A549 (cell line): ENCODE measurements around the gene PCDH1. TPM values are rescaled to one million over a fixed set of nuclear protein-coding genes. Genes with fewer than 3 reads are reported as not detected.

Experiments
- ATAC-seq, 2 experiments: fragments of 200-7000 bp in 1 of 2; fragments of >200 bp in 1 of 2; cut with Nextera tagmentation in 1 of 2; cut with Tn5 transposase in 1 of 2; 3 replicates each; pipeline versions ENCODE4 v1.8.0 to v1.9.1; 2018 to 2020; ENCODE audit warnings: mild to moderate bottlenecking in 1 of 2, moderate library complexity in 1 of 2
- CTCF ChIA-PET: fragments of 300-600 bp; sonication (Branson Sonifier 250); formaldehyde crosslinking; extraction: SDS; loops from one replicate; lab custom pipeline; 2021; ENCODE audit warnings: antibody characterized with exemption, inconsistent platforms; lab: Yijun Ruan, JAX
- POLR2A ChIA-PET: fragments of 350-600 bp; formaldehyde crosslinking; extraction: SDS; loops from one replicate; lab custom pipeline; 2021; ENCODE audit warnings: antibody characterized with exemption, inconsistent platforms; lab: Yijun Ruan, JAX
- DNase-seq, 2 experiments: peaks; one replicate each; pipeline versions ENCODE4 v3.0.0 to v3.0.0-alpha.2; 2011 to 2016; ENCODE audit warnings: low read depth in 1 of 2, low spot score in 1 of 2
- FAIRE-seq: peaks from 2 replicates; lab custom pipeline; 2011; peaks lifted over from hg19 to GRCh38; lab: Jason Lieb, UNC
- H3K27ac ChIP-seq, 2 experiments: fragments of >200 bp; sonication (Bioruptor Twin); formaldehyde crosslinking; 3 replicates each; pipeline ENCODE4 v1.5.1; 2016 to 2017
- H3K4me1 ChIP-seq: fragments of >200 bp; sonication (Bioruptor Twin); formaldehyde crosslinking; 3 replicates; pipeline ENCODE4 v1.6.1; 2016
- H3K4me2 ChIP-seq: fragments of >200 bp; sonication (Bioruptor Twin); formaldehyde crosslinking; 3 replicates; pipeline ENCODE4 v1.6.1; 2016
- H3K4me3 ChIP-seq: fragments of >200 bp; sonication (Bioruptor Twin); formaldehyde crosslinking; 3 replicates; pipeline ENCODE4 v1.5.1; 2016
- H3K9me3 ChIP-seq: fragments of >200 bp; sonication (Bioruptor Twin); formaldehyde crosslinking; 3 replicates; pipeline ENCODE4 v1.6.1; 2016
- BCL3 ChIP-seq: fragments of >200 bp; sonication (Bioruptor Twin); formaldehyde crosslinking; IDR thresholded peaks from 3 replicates; pipeline ENCODE4 v1.6.1; 2016
- BHLHE40 ChIP-seq: IDR thresholded peaks from 2 replicates; pipeline ENCODE4 v1.6.1; 2012; ENCODE audit warnings: low read depth, low read length, inconsistent platforms
- CBX2 ChIP-seq: fragments of 200-600 bp; sonication (generic); IDR thresholded peaks from 2 replicates; pipeline ENCODE4 v1.6.1; 2016; ENCODE audit warnings: low read depth, mild to moderate bottlenecking, borderline replicate concordance
- CHD2 ChIP-seq: fragments of 150-350 bp; IDR thresholded peaks from 2 replicates; pipeline ENCODE4 v1.6.1; 2014; ENCODE audit warnings: low read length; ENCODE audit not compliant: partially characterized antibody
- CTCF ChIP-seq: fragments of >200 bp; sonication (Bioruptor Twin); formaldehyde crosslinking; IDR thresholded peaks from 3 replicates; pipeline ENCODE4 v1.5.1; 2016
- E2F6 ChIP-seq: IDR thresholded peaks from 2 replicates; pipeline ENCODE4 v1.6.1; 2012; ENCODE audit warnings: low read depth, borderline replicate concordance
- FOSL2 ChIP-seq, 2 experiments: fragments of 450-650 bp in 1 of 2; fragments of >200 bp in 1 of 2; sonication (Bioruptor Twin) in 1 of 2; formaldehyde crosslinking; IDR thresholded peaks; 2 replicates each; pipeline versions ENCODE4 v1.5.0 to v1.6.1; 2016 to 2020; ENCODE audit warnings: mild to moderate bottlenecking in 1 of 2, moderate library complexity in 1 of 2
- HDAC2 ChIP-seq: fragments of 200-600 bp; sonication (generic); IDR thresholded peaks from 2 replicates; pipeline ENCODE4 v1.6.1; 2016
- HES2 ChIP-seq: fragments of >200 bp; sonication (Bioruptor Twin); formaldehyde crosslinking; IDR thresholded peaks from 2 replicates; pipeline ENCODE4 v1.6.1; 2016
- HMGXB4 ChIP-seq: fragments of 250-450 bp; sonication (Bioruptor Pico); IDR thresholded peaks from 2 replicates; pipeline ENCODE4 v1.5.0; 2021; ENCODE audit warnings: mild to moderate bottlenecking, moderate library complexity, borderline replicate concordance
- HOXB13 ChIP-seq: fragments of 250-450 bp; sonication (Bioruptor Pico); IDR thresholded peaks from 2 replicates; pipeline ENCODE4 v1.5.0; 2020; ENCODE audit warnings: low read depth, mild to moderate bottlenecking, moderate library complexity
- JUN ChIP-seq, 2 experiments: fragments of >200 bp; sonication (Bioruptor Twin); formaldehyde crosslinking; IDR thresholded peaks; 2 replicates in 1 of 2; 3 replicates in 1 of 2; pipeline ENCODE4 v1.6.1; 2016 to 2017
- JUNB ChIP-seq: fragments of >200 bp; sonication (Bioruptor Twin); formaldehyde crosslinking; IDR thresholded peaks from 2 replicates; pipeline ENCODE4 v1.6.1; 2016
- KDM1A ChIP-seq: fragments of 200-600 bp; sonication (generic); IDR thresholded peaks from 2 replicates; pipeline ENCODE4 v1.6.1; 2016; ENCODE audit warnings: low read depth, mild to moderate bottlenecking
- MAX ChIP-seq: IDR thresholded peaks from 2 replicates; pipeline ENCODE4 v1.6.1; 2012
- MAZ ChIP-seq: fragments of 150-350 bp; IDR thresholded peaks from 2 replicates; pipeline ENCODE4 v1.6.1; 2014; ENCODE audit warnings: antibody characterized with exemption, low read depth, low read length, borderline replicate concordance
- MYC ChIP-seq: IDR thresholded peaks from 2 replicates; pipeline ENCODE4 v1.6.1; 2012; ENCODE audit warnings: mild to moderate bottlenecking, inconsistent platforms, low read length, improper control_type of control experiment, borderline replicate concordance
- NR3C1 ChIP-seq: fragments of >200 bp; sonication (Bioruptor Twin); formaldehyde crosslinking; IDR thresholded peaks from 3 replicates; pipeline ENCODE4 v1.6.1; 2017
- PBX3 ChIP-seq: IDR thresholded peaks from 2 replicates; pipeline ENCODE4 v1.6.1; 2012
- PHF8 ChIP-seq: fragments of 200-600 bp; sonication (generic); IDR thresholded peaks from 2 replicates; pipeline ENCODE4 v1.6.1; 2016; ENCODE audit warnings: low read depth, mild to moderate bottlenecking, antibody characterized with exemption, moderate library complexity, borderline replicate concordance
- POLR2A ChIP-seq: IDR thresholded peaks from 2 replicates; pipeline ENCODE4 v1.6.1; 2012; ENCODE audit warnings: mild to moderate bottlenecking, low read length
- RARB ChIP-seq: fragments of 250-450 bp; sonication (Bioruptor Pico); IDR thresholded peaks from 2 replicates; pipeline ENCODE4 v1.8.0; 2021; ENCODE audit warnings: mild to moderate bottlenecking, moderate library complexity
- REST ChIP-seq: fragments of 200-600 bp; sonication (generic); IDR thresholded peaks from 2 replicates; pipeline ENCODE4 v1.6.1; 2016; ENCODE audit warnings: antibody characterized with exemption, mild to moderate bottlenecking, moderate library complexity
- RFX5 ChIP-seq: fragments of 450-650 bp; IDR thresholded peaks from 2 replicates; pipeline ENCODE4 v1.7.1; 2014; ENCODE audit warnings: antibody characterized with exemption, mild to moderate bottlenecking, moderate library complexity
- SMC3 ChIP-seq: fragments of >200 bp; sonication (Bioruptor Twin); formaldehyde crosslinking; IDR thresholded peaks from 3 replicates; pipeline ENCODE4 v1.6.1; 2018; ENCODE audit warnings: inconsistent platforms
- SREBF2 ChIP-seq: fragments of 450-650 bp; IDR thresholded peaks from 2 replicates; pipeline ENCODE4 v1.6.1; 2014; ENCODE audit warnings: mild to moderate bottlenecking, moderate library complexity
- TFCP2L1 ChIP-seq: fragments of 250-450 bp; sonication (Bioruptor Pico); IDR thresholded peaks from 2 replicates; pipeline ENCODE4 v1.5.0; 2021; ENCODE audit warnings: mild to moderate bottlenecking
- WGBS: methylation state at CpG from one replicate; pipeline ENCODE4 v1.1.6; 2017; ENCODE audit errors: missing lambda C conversion rate; 5-methylcytosine and 5-hydroxymethylcytosine counted together
- polyA plus RNA-seq, 4 experiments: library from polyadenylated mRNA; depleted of rRNA in 3 of 4; stranded (reverse); fragments of >200 nt; fragmentation: RNase III in 1 of 4; extraction: RNeasy Plus Mini Kit Qiagen cat#74134 plus additional on column Dnase treatment in 1 of 4; gene quantifications; 2 replicates in 3 of 4; 3 replicates in 1 of 4; pipeline ENCODE4 v1.2.3, GENCODE V29; 2011 to 2017

PCDH1 gene
- polyA plus RNA-seq, 2 of the 4 experiments (the other 2 are of a cell fraction): 0.41 to 2.9 TPM

GRCh38 chr5:141923448-141924313 is 45.5 kb upstream of the PCDH1 start, which contains the start of gene DELE1:
Gene DELE1, plus strand, starts transcription at chr5:141923871. Its CDS starts 71 bp downstream, at chr5:141923942.
- TF ChIP-seq MYC (peak; percentile 56), PBX3 (peak; percentile 35; the same call in 1 of the 2 replicates), HES2 (no peak), HDAC2 (no peak), POLR2A (peak; percentile 80), SMC3 (no peak), JUN (IDR thresholded peaks at IDR 0.05) (peak; percentile 87 to 93), HOXB13 (CRISPR knock-in tag) (no peak), SREBF2 (no peak), HMGXB4 (no peak; the same call in 1 of the 2 replicates), PHF8 (peak; percentile 98), KDM1A (no peak), REST (peak; percentile 38; the same call in 1 of the 2 replicates), CHD2 (peak; percentile 22), MAZ (no peak), TFCP2L1 (no peak), MAX (peak; percentile 87), RFX5 (no peak), CBX2 (no peak), JUNB (no peak), BHLHE40 (no peak), RARB (CRISPR knock-in tag) (no peak), NR3C1 (no peak), FOSL2 (IDR thresholded peaks at IDR 0.05) (no peak), FOSL2 (CRISPR knock-in tag; IDR thresholded peaks at IDR 0.05) (no peak), BCL3 (peak; percentile 91; the same call in 2 of the 3 replicates), CTCF (no peak), E2F6 (peak; percentile 49; the same call in 1 of the 2 replicates)
- peak; percentile 98 to 99 for ATAC-seq
- no peak for FAIRE-seq

More at GRCh38 chr5:141923448-141924313, 45.5 kb upstream of the PCDH1 start, which contains the start of gene DELE1:
- 0% methylated on average over 23 of the region's 53 CpGs for WGBS
- Histone ChIP-seq H3K9me3 (no peaks in the 10 kb centered on the region), H3K27ac (peak within 1 kb of the TSS; percentile 92 to 99), H3K4me2 (peak within 1 kb of the TSS; percentile 97), H3K4me3 (peak within 1 kb of the TSS; percentile 89), H3K4me1 (peaks cover 12% of the 10 kb centered on the region)
- ChIA-PET POLR2A (interaction anchor here (0.6 to 2.0 kb wide), 21 partner anchors 10 to 1735 kb away, joined by 3 to 28 read pairs (median 4); partner anchors contain the start of genes HDAC3, PCDH1, PCDH12 and RELL2), CTCF (interaction anchor here (1.0 to 3.1 kb wide), 9 partner anchors 10 to 232 kb away, joined by 3 to 13 read pairs (median 4); partner anchors contain the start of genes PCDH1 and RNF14)
- DNase-seq: peak; percentile 95 to 96
